NCI-H82 treated with DMSO at 0.1 percent for 48 hours (cell line): ENCODE results near the gene SOX8.
"Not testable (repeated sequence)": the region's sequence is repeated elsewhere in the genome, so short reads cannot be mapped to it uniquely, and the experiment has no call there.

Experiments used
- DNase-seq: peaks from one replicate; lab custom pipeline; 2025; ENCODE audit not compliant: unreplicated experiment; lab: John Stamatoyannopoulos, UW

Gene SOX8

GRCh38 chr16:953818-954217 lies 27.8 kb upstream of the SOX8 start:
- DNase-seq, result not testable (repeated sequence)

GRCh38 chr16:955766-956165 lies 25.8 kb upstream of the SOX8 start:
- DNase-seq, result not testable (repeated sequence)

- no peak for DNase-seq
Observed at GRCh38 chr16:959232-960040, 22.1 kb upstream of the SOX8 start.

- DNase-seq, result no peak
Observed at GRCh38 chr16:962366-962765, 19.2 kb upstream of the SOX8 start.

- DNase-seq, result no peak
Observed at GRCh38 chr16:962901-963814, 18.4 kb upstream of the SOX8 start.

- DNase-seq, result no peak
Observed at GRCh38 chr16:963913-964312, 17.7 kb upstream of the SOX8 start.

- no peak for DNase-seq
Observed at GRCh38 chr16:964356-965035, 17.1 kb upstream of the SOX8 start.

GRCh38 chr16:965036-965395 lies 16.6 kb upstream of the SOX8 start:
- no peak for DNase-seq

GRCh38 chr16:965487-965886 lies 16.1 kb upstream of the SOX8 start:
- no peak for DNase-seq

GRCh38 chr16:966035-966434 lies 15.5 kb upstream of the SOX8 start:
- no peak for DNase-seq

- DNase-seq, result no peak
Observed at GRCh38 chr16:966505-966904, 15.1 kb upstream of the SOX8 start.

- no peak for DNase-seq
Observed at GRCh38 chr16:967077-967541, 14.5 kb upstream of the SOX8 start.

GRCh38 chr16:967546-968295 lies 13.8 kb upstream of the SOX8 start:
- DNase-seq, result no peak

- no peak for DNase-seq
Observed at GRCh38 chr16:968620-969019, 12.9 kb upstream of the SOX8 start.

GRCh38 chr16:969508-970385 lies 11.8 kb upstream of the SOX8 start:
- DNase-seq, result no peak

- no peak for DNase-seq
Observed at GRCh38 chr16:970386-970765, 11.2 kb upstream of the SOX8 start.

GRCh38 chr16:970766-971581 lies 10.6 kb upstream of the SOX8 start, which contains the start of gene LMF1:
Gene LMF1, minus strand, starts transcription at chr16:970984. Its CDS starts 4 bp downstream, at chr16:970980.
- DNase-seq, result peak; percentile 42

GRCh38 chr16:971582-971905 lies 10.0 kb upstream of the SOX8 start:
- DNase-seq, result no peak

- DNase-seq, result no peak
Observed at GRCh38 chr16:971981-972315, 9.6 kb upstream of the SOX8 start.
